GM12878 (cell line): ENCODE measurements around the gene KRT33A. TPM values are rescaled to one million over a fixed set of nuclear protein-coding genes. Genes with fewer than 3 reads are reported as not detected.

ENCODE experiments used
- ATAC-seq: fragments of 200-7000 bp; cut with Tn5 transposase; 3 replicates; pipeline ENCODE4 v1.9.1; 2020; ENCODE audit warnings: mild to moderate bottlenecking, moderate library complexity
- BruUV-seq: library from RNA; stranded (reverse); fragments of 400-500 nt; replicated peaks from 2 replicates; lab custom pipeline; 2021; lab: Mats Ljungman, UMichigan
- CTCF ChIA-PET: fragments of 300-600 bp; sonication (Branson Sonifier 250); formaldehyde crosslinking; extraction: SDS; loops from one replicate; lab custom pipeline; 2021; ENCODE audit warnings: inconsistent platforms; lab: Yijun Ruan, JAX
- POLR2A ChIA-PET: fragments of 350-600 bp; formaldehyde crosslinking; extraction: SDS; loops from one replicate; lab custom pipeline; 2021; ENCODE audit warnings: inconsistent platforms; lab: Charles Lee
- RAD21 ChIA-PET: fragments of 300-600 bp; sonication (Branson Sonifier 250); formaldehyde crosslinking; loops from one replicate; lab custom pipeline; 2023; ENCODE audit warnings: antibody characterized with exemption; ENCODE audit not compliant: unreplicated experiment; lab: Charles Lee
- SMC1A ChIA-PET: fragments of 300-600 bp; sonication (Branson Sonifier 250); formaldehyde crosslinking; loops from one replicate; lab custom pipeline; 2023; ENCODE audit not compliant: unreplicated experiment, uncharacterized antibody; lab: Charles Lee
- DNase-seq: peaks from one replicate; pipeline ENCODE4 v3.0.0-alpha.2; 2011; ENCODE audit warnings: low read depth, low spot score
- FAIRE-seq: peaks from 3 replicates; lab custom pipeline; 2011; peaks lifted over from hg19 to GRCh38; lab: Jason Lieb, UNC
- H2AFZ ChIP-seq: 2 replicates; pipeline ENCODE4 v1.6.0; 2011; ENCODE audit warnings: low read depth, low read length, control low read depth; ENCODE audit not compliant: control insufficient read depth
- H3K27ac ChIP-seq: 2 replicates; pipeline ENCODE4 v1.5.1; 2011; ENCODE audit warnings: control low read depth; ENCODE audit not compliant: control insufficient read depth, insufficient read depth
- H3K27me3 ChIP-seq, 2 experiments: replicated peaks in 1 of 2; 2 replicates each; pipeline versions ENCODE4 v1.6.0 to v1.6.1; 2011; ENCODE audit warnings: low read length in 1 of 2; ENCODE audit not compliant: control insufficient read depth in 2 of 2, insufficient read depth in 2 of 2
- H3K36me3 ChIP-seq, 2 experiments: 2 replicates each; pipeline ENCODE4 v1.5.1; 2011; ENCODE audit warnings: low read length in 1 of 2; ENCODE audit not compliant: control insufficient read depth in 2 of 2, insufficient read depth in 2 of 2
- H3K4me1 ChIP-seq: 2 replicates; pipeline ENCODE4 v1.6.1; 2011; ENCODE audit warnings: mild to moderate bottlenecking, low read length, moderate library complexity, mixed read lengths; ENCODE audit not compliant: control insufficient read depth, insufficient read depth
- H3K4me2 ChIP-seq: 2 replicates; pipeline ENCODE4 v1.6.0; 2011; ENCODE audit warnings: control low read depth; ENCODE audit not compliant: control insufficient read depth, insufficient read depth
- H3K4me3 ChIP-seq: fragments of 200-600 bp; sonication (generic); 2 replicates; pipeline ENCODE4 v1.5.1; 2016
- H3K79me2 ChIP-seq: 2 replicates; pipeline ENCODE4 v1.6.0; 2011; ENCODE audit warnings: low read length; ENCODE audit not compliant: control insufficient read depth, insufficient read depth
- H3K9ac ChIP-seq: 2 replicates; pipeline ENCODE4 v1.8.0; 2011; ENCODE audit warnings: low read length, control low read depth, mixed read lengths; ENCODE audit not compliant: control insufficient read depth, insufficient read depth
- H3K9me3 ChIP-seq: replicated peaks from 3 replicates; pipeline ENCODE4 v1.5.1; 2011; ENCODE audit warnings: mild to moderate bottlenecking, low read length; ENCODE audit not compliant: control insufficient read depth, insufficient read depth
- H4K20me1 ChIP-seq: 2 replicates; pipeline ENCODE4 v1.6.0; 2011; ENCODE audit not compliant: control insufficient read depth, insufficient read depth
- BMI1 ChIP-seq: fragments of 450-650 bp; IDR thresholded peaks from 2 replicates; pipeline ENCODE4 v1.6.1; 2016; ENCODE audit warnings: mild to moderate bottlenecking, moderate library complexity, borderline replicate concordance
- CHD4 ChIP-seq: fragments of 200-600 bp; sonication (generic); IDR thresholded peaks from 2 replicates; pipeline ENCODE4 v1.6.1; 2016; ENCODE audit warnings: mild to moderate bottlenecking
- E4F1 ChIP-seq: fragments of 450-650 bp; IDR thresholded peaks from 2 replicates; pipeline ENCODE4 v1.6.1; 2018; ENCODE audit warnings: borderline replicate concordance, mild to moderate bottlenecking; ENCODE audit not compliant: partially characterized antibody
- HDAC2 ChIP-seq: fragments of 200-600 bp; sonication (generic); IDR thresholded peaks from 2 replicates; pipeline ENCODE4 v1.6.1; 2017
- IRF3 ChIP-seq: fragments of 450-650 bp; IDR thresholded peaks from 2 replicates; pipeline ENCODE4 v1.6.1; 2014; ENCODE audit warnings: mild to moderate bottlenecking
- JUNB ChIP-seq: IDR thresholded peaks from 2 replicates; pipeline ENCODE4 v1.6.1; 2016; ENCODE audit warnings: antibody characterized with exemption, mild to moderate bottlenecking
- JUND ChIP-seq: IDR thresholded peaks from 2 replicates; pipeline ENCODE4 v1.6.1; 2012; ENCODE audit warnings: low read depth, mild to moderate bottlenecking, low read length, improper control_type of control experiment, moderate library complexity
- MYC ChIP-seq: IDR thresholded peaks from 2 replicates; pipeline ENCODE4 v1.6.1; 2011; ENCODE audit warnings: mild to moderate bottlenecking, low read length, moderate library complexity, inconsistent platforms; ENCODE audit not compliant: insufficient read depth, insufficient replicate concordance, insufficient read length, severe bottlenecking
- NFXL1 ChIP-seq: fragments of 450-650 bp; IDR thresholded peaks from 2 replicates; pipeline ENCODE4 v1.6.1; 2017; ENCODE audit warnings: antibody characterized with exemption, mild to moderate bottlenecking, borderline replicate concordance
- NFYB ChIP-seq: IDR thresholded peaks from 2 replicates; pipeline ENCODE4 v1.6.1; 2011; ENCODE audit warnings: low read depth, mild to moderate bottlenecking, low read length, improper control_type of control experiment, moderate library complexity; ENCODE audit not compliant: insufficient read depth
- NR2C2 ChIP-seq: IDR thresholded peaks from 2 replicates; pipeline ENCODE4 v1.6.1; 2011; ENCODE audit warnings: borderline replicate concordance, low read depth; ENCODE audit not compliant: control insufficient read depth, insufficient read length
- POLR2AphosphoS5 ChIP-seq: IDR thresholded peaks from 2 replicates; pipeline ENCODE4 v1.6.1; 2011; ENCODE audit warnings: mild to moderate bottlenecking, low read length, inconsistent platforms
- SIN3A ChIP-seq: IDR thresholded peaks from 2 replicates; pipeline ENCODE4 v1.6.1; 2012; ENCODE audit warnings: low read depth, low read length, improper control_type of control experiment
- SKIL ChIP-seq: fragments of 450-650 bp; IDR thresholded peaks from 2 replicates; pipeline ENCODE4 v1.6.1; 2017; ENCODE audit warnings: mild to moderate bottlenecking, low read depth, inconsistent platforms; ENCODE audit not compliant: poor library complexity, severe bottlenecking
- SMAD1 ChIP-seq: fragments of 450-650 bp; IDR thresholded peaks from 2 replicates; pipeline ENCODE4 v1.6.1; 2018; ENCODE audit warnings: mild to moderate bottlenecking, low read depth; ENCODE audit not compliant: partially characterized antibody
- SMAD5 ChIP-seq: IDR thresholded peaks from 2 replicates; pipeline ENCODE4 v1.6.1; 2016; ENCODE audit warnings: antibody characterized with exemption, low read depth
- SP1 ChIP-seq: IDR thresholded peaks from one replicate; pipeline ENCODE4 v1.6.1; 2011; ENCODE audit warnings: low read depth, low read length
- YBX1 ChIP-seq: fragments of 450-650 bp; IDR thresholded peaks from 2 replicates; pipeline ENCODE4 v1.6.1; 2016; ENCODE audit warnings: antibody characterized with exemption
- ZBED1 ChIP-seq: IDR thresholded peaks from 2 replicates; pipeline ENCODE4 v1.6.1; 2016; ENCODE audit warnings: borderline replicate concordance
- WGBS: methylation state at CpG from one replicate; pipeline ENCODE4 v1.1.6; 2016; ENCODE audit warnings: low lambda C conversion rate; ENCODE audit not compliant: insufficient replicate concordance, insufficient coverage; ENCODE audit errors: missing lambda C conversion rate; 5-methylcytosine and 5-hydroxymethylcytosine counted together
- in situ Hi-C: fragments of 300-500 bp; cut with MboI; formaldehyde crosslinking; loops from 9 replicates; pipeline ENCODE4 v1.14.3; 2018; ENCODE audit warnings: mixed read lengths
- intact Hi-C: fragments of 100-400 bp; cut with micrococcal nuclease; formaldehyde crosslinking; loops from one replicate; pipeline ENCODE4 v1.14.2; 2022; ENCODE audit not compliant: unreplicated experiment
- polyA plus RNA-seq, 11 experiments: library from polyadenylated mRNA; depleted of rRNA in 4 of 11; unstranded in 6 of 11; stranded (reverse) in 5 of 11; fragments of >200 nt; fragmentation: Nextera tagmentation in 4 of 11; fragmentation: Illumina TruSeq in 1 of 11; extraction: Ambion mirVana in 4 of 11; extraction: Trizol in 1 of 11; gene quantifications; 1 replicate in 1 of 11; 2 replicates in 10 of 11; pipeline versions ENCODE4 v1.2.1 to v1.2.3, GENCODE V29; 2011 to 2016; ENCODE audit warnings: inconsistent platforms in 2 of 11, missing spikeins in 2 of 11, low read depth in 1 of 11
- total RNA-seq, 4 experiments: library from RNA; depleted of rRNA in 3 of 4; stranded (reverse); fragments of >200 nt in 3 of 4; fragmentation: Illumina TruSeq in 1 of 4; extraction: Trizol in 1 of 4; gene quantifications; 2 replicates each; pipeline versions ENCODE4 v1.2.1 to v1.2.3, GENCODE V29; 2013 to 2021

Gene KRT33A
- total and polyA plus RNA-seq, 10 of the 15 experiments (the other 5 are each of a cell fraction or from before 2014, with no cell fraction given) = not detected

- no peak for TF ChIP-seq SKIL
- no peak for TF ChIP-seq MYC
- no peak for TF ChIP-seq JUNB
Measured at GRCh38 chr17:41307647-41308046, 43.0 kb downstream of the KRT33A start (continued).

GRCh38 chr17:41304091-41304490, 46.5 kb downstream of the KRT33A start:
- BruUV-seq = no TSS peak
- FAIRE-seq = no peak
- SMC1A ChIA-PET = interaction anchor here (0.5 kb wide), 1 partner anchor 18 kb away, joined by 3 read pairs; no protein-coding TSS in a partner anchor

More at GRCh38 chr17:41304091-41304490, 46.5 kb downstream of the KRT33A start:
- Histone ChIP-seq H3K4me1 (no peaks in the 10 kb centered on the region; the same call in 1 of the 2 replicates), H3K27ac (no peak overlapping the region), H3K4me2 (no peak overlapping the region)
- ATAC-seq = no peak
- no peak for TF ChIP-seq ZBED1
- no peak for TF ChIP-seq NFXL1
- no peak for TF ChIP-seq NR2C2
- no peak for TF ChIP-seq JUNB
- TF ChIP-seq NFYB = no peak
- no peak for TF ChIP-seq SMAD1
- TF ChIP-seq SMAD5 = no peak
- no peak for TF ChIP-seq E4F1
- no peak for TF ChIP-seq IRF3
- no peak for TF ChIP-seq POLR2AphosphoS5
- no peak for TF ChIP-seq SIN3A
- no peak for TF ChIP-seq SP1
- TF ChIP-seq JUND = no peak
- TF ChIP-seq HDAC2 = no peak
- TF ChIP-seq CHD4 = no peak
- TF ChIP-seq BMI1 = no peak
- no peak for TF ChIP-seq YBX1
- TF ChIP-seq MYC = no peak
- TF ChIP-seq, all 136 proteins: peak for 0
- WGBS = 57% methylated on average over 12 of the region's 12 CpGs
- POLR2A ChIA-PET = no interaction called here
- intact Hi-C loops (no loop called here), in situ Hi-C loops (no loop called here)
- Histone ChIP-seq H3K9ac (no peak overlapping the region), H2AFZ (no peak overlapping the region), H3K27me3 (peaks cover 3 to 6% of the 10 kb centered on the region in 2 experiments; a peak in 2 of 4 replicates), H3K9me3 (no peaks in the 10 kb centered on the region; the same call in 2 of the 3 replicates), H3K36me3 (no peaks in the 10 kb centered on the region), H3K4me3 (no peak overlapping the region), H4K20me1 (no peaks in the 10 kb centered on the region), H3K79me2 (no peaks in the 10 kb centered on the region)
- RAD21 ChIA-PET = no interaction called here
- CTCF ChIA-PET = no interaction called here
- DNase-seq = no peak
